GM21515 (cell line): ENCODE results near the gene JPT2.

Experiments used
- ATAC-seq: cut with Tn5 transposase; IDR thresholded peaks from one replicate; pipeline ENCODE4 v1.9.1; 2021; ENCODE audit not compliant: unreplicated experiment

Gene JPT2

DNA sequence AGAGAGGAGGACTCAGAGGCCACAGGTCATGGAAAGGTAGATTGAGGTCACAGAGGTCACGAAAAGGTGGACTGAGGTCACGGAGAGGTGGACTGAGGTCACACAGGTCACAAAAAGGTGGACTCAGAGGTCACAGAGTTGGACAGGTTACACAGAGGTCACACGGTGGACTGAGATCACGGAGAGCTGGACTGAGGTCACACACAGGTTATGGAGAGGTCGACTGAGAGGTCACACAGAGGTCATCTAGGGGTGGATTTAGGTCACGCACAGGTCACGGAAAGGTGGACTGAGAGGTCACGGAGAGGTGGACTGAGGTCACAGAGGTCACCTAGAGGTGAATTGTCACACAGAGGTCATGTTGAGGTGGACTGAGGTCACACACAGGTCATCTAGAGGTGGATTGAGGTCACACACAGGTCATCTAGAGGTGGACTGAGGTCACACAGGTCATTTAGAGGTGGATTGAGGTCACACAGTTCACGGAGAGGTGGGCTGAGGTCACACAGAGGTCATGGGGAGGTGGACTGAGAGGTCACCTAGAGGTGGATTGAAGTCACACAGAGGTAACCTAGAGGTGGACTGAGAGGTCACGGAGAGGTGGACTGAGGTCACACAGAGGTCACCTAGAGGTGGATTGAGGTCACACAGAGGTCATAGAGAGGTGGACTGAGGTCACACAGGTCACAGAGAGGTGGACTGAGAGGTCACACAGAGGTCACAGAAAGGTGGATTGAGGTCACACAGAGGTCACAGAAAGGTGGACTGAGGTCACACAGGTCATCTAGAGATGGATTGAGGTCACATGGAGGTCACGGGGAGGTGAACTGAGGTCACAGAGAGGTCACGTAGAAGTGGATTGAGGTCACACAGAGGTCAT lies 26.7 kb upstream of the JPT2 start:
- no peak for ATAC-seq

DNA sequence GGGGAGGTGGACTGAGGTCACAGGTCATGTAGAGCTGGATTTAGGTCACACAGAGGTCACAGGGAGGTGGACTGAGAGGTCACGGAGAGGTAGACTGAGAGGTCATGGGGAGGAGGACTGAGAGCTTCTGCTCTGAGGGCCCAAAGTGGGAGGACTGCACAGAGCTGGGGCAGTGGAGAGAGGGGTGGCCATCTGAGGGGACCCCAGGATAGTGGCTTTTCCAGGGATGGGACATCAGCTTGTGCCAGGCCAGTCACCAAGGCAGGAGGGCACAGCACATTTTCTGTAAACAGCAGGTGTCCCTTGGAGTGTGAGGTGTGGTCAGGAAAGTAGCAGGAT lies 26.1 kb upstream of the JPT2 start:
- ATAC-seq, result no peak

DNA sequence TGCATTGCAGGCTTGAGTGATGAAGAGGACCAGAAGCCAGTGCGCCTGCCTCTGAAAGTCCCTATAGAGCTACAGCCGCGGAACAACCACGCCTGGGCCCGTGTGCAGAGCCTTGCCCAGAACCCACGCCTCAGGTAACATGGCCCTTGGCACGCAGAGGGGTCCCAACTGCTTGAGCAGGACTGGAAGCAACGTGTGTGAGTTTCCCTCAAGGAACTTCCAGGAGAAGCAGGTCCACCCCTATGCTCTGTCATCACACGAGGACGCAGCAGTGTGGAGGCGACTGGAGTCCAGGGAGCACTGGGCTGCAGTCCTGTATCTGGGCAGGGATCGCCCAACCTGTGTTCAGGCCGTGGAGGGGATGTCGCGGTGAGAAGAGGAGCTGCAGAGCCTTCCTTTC lies 25.1 kb upstream of the JPT2 start:
- no peak for ATAC-seq

DNA sequence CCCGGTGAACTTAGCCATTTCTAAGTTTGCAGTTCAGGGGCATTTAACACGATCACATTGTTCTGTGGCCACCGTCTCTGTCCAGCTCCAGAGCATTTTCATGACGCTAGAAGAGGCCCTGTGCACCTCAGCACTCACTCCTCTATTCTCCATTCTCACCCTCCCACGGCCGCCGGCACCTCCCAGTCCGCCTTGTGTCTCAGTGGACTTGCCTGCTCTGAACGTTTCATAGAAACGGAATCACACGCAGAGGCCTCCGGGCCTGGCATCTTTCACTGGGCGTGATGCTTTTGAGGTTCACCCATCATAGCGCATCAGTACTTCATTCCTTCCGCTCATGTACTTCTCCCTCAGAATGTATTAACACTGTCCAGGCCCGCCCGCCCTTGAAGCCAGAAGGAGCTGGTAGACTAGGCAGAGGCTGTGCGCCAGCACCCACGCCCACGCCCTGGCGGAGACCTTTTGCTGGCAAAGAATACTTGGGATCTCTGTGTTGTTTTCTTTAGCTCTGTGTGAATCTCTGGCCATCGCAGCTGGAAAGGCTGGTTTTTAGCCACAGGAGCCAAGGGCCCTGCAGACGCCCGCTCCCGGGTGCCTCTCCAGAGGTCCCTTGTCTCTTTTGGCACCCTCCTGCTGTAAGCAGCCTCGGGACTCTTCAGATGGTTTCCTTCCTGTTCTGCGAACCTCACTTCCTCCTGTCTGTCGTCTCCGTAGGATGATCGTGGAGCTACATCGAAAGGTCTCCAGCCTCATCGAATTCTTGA lies 23.4 kb upstream of the JPT2 start:
- no peak for ATAC-seq

DNA sequence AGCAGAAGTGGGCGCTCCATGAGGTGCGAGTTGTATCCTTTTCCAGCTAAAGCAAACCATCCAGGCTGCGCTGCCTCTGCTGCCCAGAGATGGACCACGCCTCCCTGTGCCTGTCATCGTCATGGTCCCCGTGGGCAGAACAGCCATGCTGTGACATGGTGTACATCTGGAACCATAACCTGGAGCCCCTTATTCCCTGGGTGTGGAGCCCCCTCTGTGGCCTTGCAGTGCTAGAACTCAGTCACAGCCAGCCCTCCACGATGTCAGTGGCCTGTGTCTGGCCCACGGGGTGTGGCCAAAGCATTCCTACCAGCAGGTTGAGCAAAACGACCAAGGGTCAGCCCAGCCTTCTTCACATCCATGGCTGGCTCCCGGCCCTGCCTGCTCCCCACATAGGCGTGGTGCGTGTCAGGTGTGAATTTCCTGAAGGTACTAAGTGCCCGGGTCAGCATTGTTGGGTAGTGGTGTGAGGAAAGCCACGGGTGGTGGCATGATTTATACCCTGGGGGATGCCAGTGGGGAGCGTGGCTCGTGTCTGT lies 22.7 kb upstream of the JPT2 start:
- no peak for ATAC-seq

DNA sequence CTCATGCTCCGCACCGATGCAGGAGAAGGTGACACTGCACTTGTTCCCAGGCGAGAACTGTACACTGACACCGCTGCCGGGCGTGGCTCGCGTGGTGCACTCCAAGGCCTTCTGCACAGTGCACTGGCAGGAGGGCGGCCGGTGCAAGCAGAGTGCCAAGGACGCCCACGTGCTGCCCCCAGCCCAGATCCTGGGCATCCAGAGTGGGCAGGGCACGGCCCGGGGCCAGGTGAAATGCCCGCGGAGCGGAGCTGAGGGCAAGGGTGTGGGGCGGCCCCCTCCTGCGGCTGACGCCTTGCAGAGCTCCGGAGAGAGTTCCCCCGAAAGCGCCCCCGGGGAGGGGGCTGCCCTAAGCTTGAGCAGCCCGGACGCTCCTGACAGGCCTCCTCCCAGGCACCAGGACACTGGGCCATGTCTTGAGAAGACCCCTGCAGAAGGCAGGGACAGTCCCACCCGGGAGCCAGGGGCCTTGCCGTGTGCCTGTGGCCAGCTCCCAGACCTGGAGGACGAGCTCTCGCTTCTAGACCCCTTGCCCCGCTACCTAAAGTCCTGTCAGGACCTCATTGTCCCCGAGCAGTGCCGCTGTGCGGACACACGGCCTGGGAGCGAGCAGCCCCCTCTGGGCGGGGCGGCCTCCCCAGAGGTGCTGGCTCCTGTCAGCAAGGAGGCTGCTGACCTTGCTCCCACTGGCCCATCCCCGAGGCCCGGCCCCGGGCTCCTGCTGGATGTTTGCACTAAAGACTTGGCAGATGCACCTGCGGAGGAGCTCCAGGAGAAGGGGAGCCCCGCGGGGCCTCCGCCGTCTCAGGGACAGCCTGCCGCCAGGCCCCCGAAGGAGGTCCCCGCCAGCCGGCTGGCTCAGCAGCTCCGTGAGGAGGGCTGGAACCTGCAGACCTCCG lies 21.9 kb upstream of the JPT2 start:
- no peak for ATAC-seq

DNA sequence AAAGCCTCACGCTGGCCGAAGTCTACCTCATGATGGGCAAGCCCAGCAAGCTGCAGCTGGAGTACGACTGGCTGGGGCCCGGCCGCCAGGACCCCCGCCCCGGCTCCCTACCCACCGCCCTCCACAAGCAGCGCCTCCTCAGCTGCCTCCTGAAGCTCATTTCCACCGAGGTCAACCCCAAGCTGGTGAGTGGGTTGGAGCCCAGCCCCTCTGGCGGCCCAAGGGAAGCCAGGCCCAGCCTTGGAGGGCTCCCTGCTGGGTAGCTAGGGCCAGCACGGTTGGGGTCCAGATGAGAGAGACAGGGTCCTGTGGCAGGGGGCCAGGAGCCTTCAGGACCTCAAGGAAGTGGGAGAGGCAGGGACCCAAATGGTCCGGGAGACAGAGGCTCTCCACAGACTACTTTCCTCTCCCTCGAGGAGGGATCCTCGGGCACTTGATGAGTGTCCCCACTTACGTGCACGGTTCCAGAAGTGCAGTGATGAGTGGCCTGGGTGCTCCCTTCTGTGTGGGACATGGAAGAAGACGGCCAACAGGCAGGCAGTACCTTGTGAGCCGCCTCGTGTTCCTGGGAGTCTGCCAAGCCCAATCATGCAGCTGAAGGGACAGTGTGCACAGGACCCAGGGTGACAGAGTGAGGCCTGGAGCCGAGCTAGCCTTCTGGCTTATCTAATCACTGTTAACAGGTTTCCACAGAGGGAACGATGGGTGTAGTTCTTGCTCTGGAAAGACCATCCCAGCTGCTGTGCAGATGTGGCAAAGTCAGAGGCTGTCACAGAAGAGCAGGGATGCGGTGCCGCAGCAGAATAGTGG lies 21.1 kb upstream of the JPT2 start:
- no peak for ATAC-seq

DNA sequence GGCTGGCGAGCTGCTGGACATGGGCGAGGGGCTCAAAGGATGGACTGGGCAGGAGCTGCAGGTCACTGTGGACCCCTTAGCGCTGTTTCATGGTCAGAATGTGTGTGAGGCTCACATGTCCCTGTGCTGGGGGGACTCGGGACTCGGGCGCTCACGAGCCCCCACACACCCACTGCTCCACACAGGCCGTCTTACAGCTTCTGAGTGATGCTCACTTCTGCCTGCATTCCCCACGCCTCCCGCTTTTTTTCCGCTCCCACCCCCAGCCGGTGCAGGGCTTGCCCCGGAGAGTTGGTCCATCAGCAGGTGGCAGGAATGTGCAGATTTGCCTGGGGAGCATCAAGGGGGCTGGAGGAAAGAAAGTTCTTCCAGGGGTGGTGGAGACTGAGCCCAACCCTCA lies 20.2 kb upstream of the JPT2 start:
- ATAC-seq, result no peak

DNA sequence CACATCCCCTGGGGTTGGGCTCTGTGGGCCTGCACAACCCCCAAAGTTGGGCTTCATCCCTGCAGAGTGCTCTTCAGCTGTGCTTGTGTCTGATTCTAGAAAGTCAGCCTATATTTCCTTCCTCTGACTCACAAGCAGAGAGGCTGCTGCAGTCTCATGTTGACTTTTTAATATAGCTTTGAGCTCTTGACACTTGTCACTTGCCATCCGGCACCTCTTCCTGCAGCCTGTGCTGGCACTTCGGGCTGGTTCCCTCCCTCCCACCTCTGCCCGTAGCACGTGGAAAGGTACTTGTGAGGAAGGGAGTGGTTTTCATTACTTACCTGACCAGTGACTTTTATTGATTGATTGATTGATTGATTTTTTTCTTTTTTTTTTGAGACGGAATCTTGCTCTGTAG lies 19.0 kb upstream of the JPT2 start:
- no peak for ATAC-seq

DNA sequence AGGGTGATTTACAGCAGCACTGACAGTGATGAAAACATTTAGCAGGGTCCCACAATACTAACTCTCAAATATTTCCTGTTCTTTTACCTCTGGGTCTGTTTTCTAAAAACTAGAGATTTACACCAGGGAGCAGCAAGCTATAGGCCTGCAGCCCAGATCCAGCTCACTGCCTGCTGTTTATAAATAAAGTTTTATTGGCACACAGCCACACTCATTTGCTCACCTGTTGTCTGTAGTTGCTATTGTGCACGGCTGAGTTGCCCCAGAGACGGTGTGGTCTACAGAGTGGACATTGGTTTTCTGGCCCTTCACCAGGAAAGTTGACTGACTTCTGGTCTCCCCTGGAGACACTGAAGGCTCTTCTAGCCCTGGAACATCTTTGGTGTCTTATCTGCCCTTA lies 16.3 kb upstream of the JPT2 start:
- no peak for ATAC-seq

DNA sequence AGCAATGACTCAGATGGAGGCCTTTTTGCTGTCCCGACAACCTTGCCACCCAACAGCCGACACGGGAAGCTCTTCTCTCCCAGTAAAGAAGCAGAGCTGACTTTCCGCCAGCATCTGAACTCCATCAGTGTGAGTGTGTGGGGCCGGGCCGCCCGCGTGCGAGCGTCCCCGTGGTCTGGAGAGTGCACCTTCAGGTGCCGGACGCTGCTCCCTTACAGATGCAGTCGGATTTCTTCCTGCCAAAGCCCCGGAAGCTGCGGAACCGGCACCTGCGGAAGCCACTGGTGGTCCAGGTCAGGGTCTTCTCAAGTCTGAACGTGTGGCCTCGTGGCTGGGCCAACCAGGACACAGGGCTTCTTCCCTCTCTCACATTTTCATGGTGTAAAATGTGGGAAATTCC lies 15.5 kb upstream of the JPT2 start:
- ATAC-seq, result no peak

DNA sequence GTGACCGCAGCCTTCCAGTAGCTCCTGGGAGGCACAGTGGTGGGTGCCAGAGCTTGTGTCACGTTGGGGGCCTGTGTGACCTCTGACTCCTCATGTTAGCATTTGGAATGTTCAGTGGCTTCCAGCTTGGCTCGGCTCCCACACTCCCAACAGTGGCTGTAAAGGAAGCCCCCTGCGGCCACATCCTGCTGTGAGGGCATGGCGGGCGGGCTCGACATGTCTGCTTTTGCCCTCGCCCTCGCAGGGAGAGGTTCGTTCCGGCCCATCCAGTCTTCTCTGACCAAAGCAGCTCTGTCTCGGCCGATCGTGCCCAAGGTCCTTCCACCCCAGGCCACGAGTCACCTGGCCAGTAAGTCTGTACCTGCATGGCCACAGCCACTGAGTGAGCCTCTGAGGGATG lies 12.2 kb upstream of the JPT2 start:
- no peak for ATAC-seq

DNA sequence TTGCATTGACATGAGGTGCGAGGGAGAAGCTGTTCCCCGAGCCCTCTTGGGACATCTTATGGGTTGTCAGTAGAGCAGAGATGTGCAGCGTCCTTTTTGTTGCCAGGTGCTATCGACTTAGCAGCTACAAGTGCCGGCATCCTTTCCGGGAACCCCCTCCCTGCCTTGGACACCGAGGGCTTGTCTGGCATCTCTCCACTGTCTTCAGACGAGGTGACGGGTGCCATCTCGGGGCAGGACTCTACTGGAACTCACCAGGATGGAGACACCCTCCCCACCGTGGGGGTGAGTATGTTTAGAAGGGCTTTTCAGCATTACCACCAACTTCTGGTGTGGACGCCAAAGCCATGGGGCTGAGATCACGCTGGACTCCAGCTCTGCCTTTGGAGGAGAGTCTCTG lies 11.8 kb upstream of the JPT2 start:
- no peak for ATAC-seq

DNA sequence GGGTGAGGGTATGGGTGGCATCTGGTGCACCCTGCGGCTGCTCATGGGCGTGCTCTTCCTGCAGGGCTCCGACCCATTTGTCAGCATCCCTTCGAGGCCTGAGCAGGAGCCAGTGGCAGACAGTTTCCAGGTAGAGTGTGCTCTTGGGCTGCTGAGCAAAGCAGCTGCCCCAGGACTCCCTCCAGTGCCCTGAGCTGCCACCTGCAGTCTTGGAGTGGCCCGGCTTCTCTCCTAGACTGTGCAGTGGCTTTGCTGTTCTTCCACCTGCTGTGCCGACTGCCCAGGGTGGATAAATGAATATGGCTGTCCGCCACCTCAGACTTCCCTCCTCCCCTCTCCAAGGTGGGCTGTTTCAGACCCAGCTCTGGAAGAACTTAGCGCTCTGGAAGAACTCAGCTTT lies 10.8 kb upstream of the JPT2 start:
- ATAC-seq, result no peak

DNA sequence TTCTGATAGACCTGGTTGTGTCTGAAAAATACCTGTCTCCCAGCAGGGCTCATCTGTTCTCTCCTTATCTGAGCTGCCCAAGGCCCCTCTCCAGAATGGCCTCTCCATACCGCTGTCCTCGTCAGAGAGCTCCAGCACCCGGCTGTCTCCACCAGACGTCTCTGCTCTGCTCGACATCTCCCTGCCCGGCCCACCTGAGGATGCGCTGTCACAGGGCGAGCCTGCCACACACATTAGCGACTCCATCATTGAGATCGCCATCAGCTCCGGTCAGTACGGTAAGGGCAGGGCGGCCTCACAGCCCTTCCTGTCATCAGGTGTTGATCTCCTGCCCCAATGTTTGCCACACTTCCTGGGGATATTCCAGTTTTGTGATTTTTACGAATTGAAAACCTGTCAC lies 10.2 kb upstream of the JPT2 start:
- no peak for ATAC-seq

DNA sequence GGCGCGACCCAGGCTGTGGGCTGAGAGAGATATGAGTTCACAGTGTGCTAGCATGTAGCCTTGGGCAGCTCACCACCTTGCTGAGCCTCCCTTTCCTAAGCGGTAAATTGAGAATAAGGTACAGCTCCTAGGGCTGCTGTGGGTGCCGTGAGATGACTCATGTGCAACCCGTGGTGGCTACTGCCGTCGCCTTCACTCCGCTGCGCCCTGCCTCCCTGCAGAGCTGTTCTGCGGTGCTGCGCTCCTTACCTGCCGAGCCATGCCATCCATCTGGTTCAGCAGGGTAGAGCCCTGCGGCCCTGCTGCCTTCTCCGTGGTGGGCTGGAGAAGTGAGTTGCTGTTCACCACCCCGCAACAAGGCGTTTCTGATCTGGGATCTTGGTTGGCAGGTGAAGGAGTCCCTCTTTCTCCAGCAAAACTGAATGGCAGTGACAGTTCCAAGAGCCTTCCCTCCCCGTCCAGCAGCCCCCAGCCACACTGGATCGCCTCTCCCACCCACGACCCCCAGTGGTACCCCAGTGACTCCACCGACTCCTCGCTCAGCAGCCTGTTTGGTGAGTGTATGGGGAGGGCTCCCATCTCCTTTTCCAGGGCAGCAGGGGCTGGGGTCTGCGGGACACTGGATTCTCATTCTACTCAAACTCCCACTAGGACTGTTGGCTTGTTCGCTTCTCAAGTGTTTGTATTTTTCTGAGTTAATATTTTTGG lies 9.3 kb upstream of the JPT2 start:
- ATAC-seq, result no peak

DNA sequence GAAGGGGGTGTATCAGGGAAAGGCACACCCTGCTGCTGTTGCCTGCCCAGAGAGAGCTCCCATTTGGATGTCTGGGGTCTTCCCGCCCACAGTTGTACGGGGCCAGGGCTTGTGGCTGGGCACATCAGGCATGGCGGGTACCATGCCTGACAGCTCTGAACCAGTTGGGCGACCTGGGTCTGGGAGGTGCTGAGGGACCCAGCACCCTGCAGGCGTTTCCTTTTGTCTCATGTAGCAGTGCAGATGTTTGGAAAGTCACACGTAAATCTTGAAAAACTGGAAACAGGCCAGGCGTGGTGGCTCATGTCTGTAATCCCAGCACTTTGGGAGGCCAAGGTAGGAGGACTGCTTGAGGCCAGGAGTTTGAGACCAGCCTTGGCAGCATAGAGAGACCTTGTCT lies 8.4 kb upstream of the JPT2 start:
- no peak for ATAC-seq

DNA sequence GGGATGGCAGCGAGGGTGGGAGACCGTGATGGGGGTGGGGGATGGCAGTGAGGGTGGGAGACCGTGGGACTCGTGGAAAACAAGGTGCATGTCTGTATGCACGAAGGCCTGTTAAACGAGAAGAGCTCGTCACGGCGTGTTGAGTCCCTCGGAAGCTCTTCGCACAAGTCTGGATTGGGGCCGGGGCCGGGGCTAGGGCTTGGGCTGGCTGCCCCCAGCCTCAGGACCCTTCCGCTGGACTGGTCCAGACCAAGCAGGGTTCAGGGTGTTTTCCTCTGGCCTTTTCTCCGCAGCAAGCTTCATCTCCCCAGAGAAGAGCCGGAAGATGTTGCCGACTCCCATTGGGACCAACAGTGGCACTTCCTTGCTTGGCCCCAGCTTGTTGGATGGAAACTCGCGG lies 7.7 kb upstream of the JPT2 start:
- ATAC-seq, result no peak

DNA sequence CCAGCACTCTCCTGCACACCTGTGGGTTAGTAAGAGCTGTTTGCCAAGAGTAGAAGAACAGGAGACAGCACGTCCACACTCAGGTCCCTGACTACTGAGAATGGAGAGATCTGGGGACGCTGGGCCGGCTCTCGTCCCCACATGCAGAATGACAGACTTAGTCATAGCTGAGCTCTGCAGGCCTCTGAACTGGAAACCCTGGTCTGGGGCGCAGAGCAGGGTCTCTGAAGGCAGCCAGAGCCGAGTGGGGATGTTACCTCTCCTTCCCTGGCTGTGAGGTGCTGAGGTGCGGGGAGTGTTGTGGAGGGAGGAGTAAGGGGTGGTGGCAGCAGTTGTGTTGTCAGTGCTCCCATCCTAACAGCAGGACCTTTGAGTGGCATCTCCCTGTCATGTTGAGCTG lies 7.2 kb upstream of the JPT2 start:
- ATAC-seq, result no peak
